Left ventricle myocardium inferior (tissue), 1 donor: ENCODE data around the gene TSPAN11. TPM values are rescaled to one million over a fixed set of nuclear protein-coding genes. Genes with fewer than 3 reads are reported as not detected.

Experiments
- DNase-seq: peaks from one replicate; pipeline ENCODE4 v3.0.0-alpha.2; 2020
- H3K27ac ChIP-seq: fragments of 200-600 bp; replicated peaks from 2 replicates; pipeline ENCODE4 v1.8.0; 2021
- H3K27me3 ChIP-seq: fragments of 200-600 bp; 2 replicates; pipeline ENCODE4 v1.8.0; 2021; ENCODE audit warnings: low read depth
- H3K36me3 ChIP-seq: fragments of 200-600 bp; 2 replicates; pipeline ENCODE4 v1.8.0; 2021
- H3K4me1 ChIP-seq: fragments of 200-600 bp; 2 replicates; pipeline ENCODE4 v1.8.0; 2021
- H3K4me3 ChIP-seq: fragments of 200-600 bp; 2 replicates; pipeline ENCODE4 v1.8.0; 2021; ENCODE audit warnings: mild to moderate bottlenecking, moderate library complexity
- H3K9me3 ChIP-seq: fragments of 200-600 bp; replicated peaks from 2 replicates; pipeline ENCODE4 v1.8.0; 2021
- intact Hi-C: fragments of 100-400 bp; cut with micrococcal nuclease; formaldehyde crosslinking; loops from one replicate; pipeline ENCODE4 v1.11.0; 2022
- total RNA-seq: library from RNA; stranded (reverse); fragmentation: NEBNext Ultra II Directional; extraction: Animal tissue kit (Norgen Biotek cat#: 25700); gene quantifications from one replicate; pipeline ENCODE4 v1.2.1, GENCODE V29; 2021
- TF ChIP-seq, protein P1 (sequence below): fragments of 200-600 bp; IDR thresholded peaks from 2 replicates; pipeline ENCODE4 v1.8.0; 2021; ENCODE audit warnings: antibody characterized with exemption, mild to moderate bottlenecking, borderline replicate concordance
- donor health status: DM: no; HTN: yes; CAD: no; lungs with severe emphysema.

The TSPAN11 gene
- total RNA-seq, 1 donor from 2014 or later, result 1.7 TPM

DNA sequence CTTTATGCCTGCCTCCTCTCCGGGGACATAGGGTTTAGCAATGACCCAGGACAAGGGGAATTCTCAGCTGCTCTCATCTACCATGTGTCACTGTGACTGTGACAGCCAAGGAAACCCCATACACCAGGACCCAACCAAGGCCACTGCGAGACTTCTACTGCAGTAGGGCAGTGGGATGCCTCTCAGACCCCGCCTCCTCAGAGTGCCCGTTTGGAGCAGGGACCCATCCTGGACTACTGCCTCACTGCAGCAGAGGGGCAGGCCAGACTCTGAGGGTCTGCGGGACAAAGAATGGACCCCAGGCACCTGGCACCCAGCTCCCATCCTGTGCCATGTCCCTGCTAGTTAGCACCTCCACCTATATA is 75.8 kb downstream of the TSPAN11 start:
- H3K27ac ChIP-seq, result no peak overlapping the region
- H3K4me3 ChIP-seq, result no peak overlapping the region
- TF ChIP-seq, protein P1, sequence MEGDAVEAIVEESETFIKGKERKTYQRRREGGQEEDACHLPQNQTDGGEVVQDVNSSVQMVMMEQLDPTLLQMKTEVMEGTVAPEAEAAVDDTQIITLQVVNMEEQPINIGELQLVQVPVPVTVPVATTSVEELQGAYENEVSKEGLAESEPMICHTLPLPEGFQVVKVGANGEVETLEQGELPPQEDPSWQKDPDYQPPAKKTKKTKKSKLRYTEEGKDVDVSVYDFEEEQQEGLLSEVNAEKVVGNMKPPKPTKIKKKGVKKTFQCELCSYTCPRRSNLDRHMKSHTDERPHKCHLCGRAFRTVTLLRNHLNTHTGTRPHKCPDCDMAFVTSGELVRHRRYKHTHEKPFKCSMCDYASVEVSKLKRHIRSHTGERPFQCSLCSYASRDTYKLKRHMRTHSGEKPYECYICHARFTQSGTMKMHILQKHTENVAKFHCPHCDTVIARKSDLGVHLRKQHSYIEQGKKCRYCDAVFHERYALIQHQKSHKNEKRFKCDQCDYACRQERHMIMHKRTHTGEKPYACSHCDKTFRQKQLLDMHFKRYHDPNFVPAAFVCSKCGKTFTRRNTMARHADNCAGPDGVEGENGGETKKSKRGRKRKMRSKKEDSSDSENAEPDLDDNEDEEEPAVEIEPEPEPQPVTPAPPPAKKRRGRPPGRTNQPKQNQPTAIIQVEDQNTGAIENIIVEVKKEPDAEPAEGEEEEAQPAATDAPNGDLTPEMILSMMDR, result no peak
- H3K9me3 ChIP-seq, result no peaks in the 10 kb centered on the region
- intact Hi-C loops, result no loop called here
- no peaks in the 10 kb centered on the region for H3K27me3 ChIP-seq
- DNase-seq, result no peak
- H3K4me1 ChIP-seq, result no peaks in the 10 kb centered on the region
- no peaks in the 10 kb centered on the region for H3K36me3 ChIP-seq

DNA sequence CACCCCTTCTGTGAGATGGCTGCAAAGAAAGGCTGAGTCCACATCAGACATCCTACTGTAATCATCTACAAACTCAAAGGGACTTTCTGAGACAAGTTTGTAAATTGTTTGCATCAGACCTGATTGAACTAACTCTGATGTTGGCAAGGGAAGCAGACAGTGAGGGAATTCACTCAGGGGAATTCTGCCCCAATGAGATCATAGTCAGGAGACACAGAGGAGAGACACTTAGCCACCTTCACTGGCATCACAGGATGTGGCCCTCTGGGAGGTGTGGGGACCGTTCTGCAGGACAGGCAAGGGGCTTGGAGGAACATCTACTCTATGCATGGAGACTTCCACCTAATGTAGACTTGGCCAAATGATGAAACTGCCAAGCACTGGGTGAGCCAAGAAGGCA is 76.5 kb downstream of the TSPAN11 start:
- no peak for DNase-seq
- intact Hi-C loops, result no loop called here
- Histone ChIP-seq H3K36me3 (no peaks in the 10 kb centered on the region), H3K27ac (no peak overlapping the region), H3K27me3 (no peaks in the 10 kb centered on the region), H3K4me3 (no peak overlapping the region), H3K4me1 (no peaks in the 10 kb centered on the region), H3K9me3 (no peaks in the 10 kb centered on the region)
- TF ChIP-seq, protein P1, result no peak

DNA sequence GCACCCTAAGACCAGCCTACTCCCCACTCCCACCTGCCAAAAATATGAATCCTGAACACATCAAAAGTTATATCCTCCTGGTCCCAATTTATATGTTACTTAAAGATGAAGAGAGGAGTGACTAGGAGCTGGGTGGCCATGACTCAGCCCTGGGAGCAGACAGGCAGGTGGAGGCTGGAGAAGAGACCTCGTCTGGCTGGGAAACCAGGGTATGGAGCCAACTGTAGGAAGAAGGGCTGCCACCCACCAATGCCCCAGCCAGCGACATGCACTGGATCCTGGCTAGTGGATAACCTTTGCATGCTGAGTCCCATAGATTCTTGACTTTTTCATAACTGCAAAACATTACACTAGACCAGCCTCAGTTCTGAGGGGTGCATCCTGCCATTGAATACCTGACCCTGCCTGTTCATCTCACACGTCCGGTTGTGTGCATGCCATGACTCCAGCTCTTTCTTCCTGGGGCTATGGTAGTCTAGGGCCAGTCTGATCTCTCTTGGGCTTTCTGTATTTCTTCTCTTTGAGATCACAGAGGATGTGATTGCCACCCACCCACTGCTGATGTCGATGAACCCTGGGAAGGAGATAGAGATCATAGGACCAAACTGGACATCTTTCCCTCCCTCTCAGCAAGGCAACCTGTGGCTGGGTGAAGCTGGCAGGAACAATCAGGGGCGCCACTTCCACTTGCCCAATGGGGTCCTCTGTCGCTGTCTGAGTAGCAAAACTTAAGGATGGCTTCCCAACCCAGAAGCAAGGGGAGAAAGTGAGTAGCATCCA is 77.5 kb downstream of the TSPAN11 start:
- no peak overlapping the region for H3K27ac ChIP-seq
- DNase-seq, result no peak
- H3K4me3 ChIP-seq, result no peak overlapping the region
- TF ChIP-seq, protein P1, result no peak
- no peaks in the 10 kb centered on the region for H3K27me3 ChIP-seq
- no peaks in the 10 kb centered on the region for H3K36me3 ChIP-seq
- H3K9me3 ChIP-seq, result no peaks in the 10 kb centered on the region
- H3K4me1 ChIP-seq, result no peaks in the 10 kb centered on the region
- intact Hi-C loops, result no loop called here

DNA sequence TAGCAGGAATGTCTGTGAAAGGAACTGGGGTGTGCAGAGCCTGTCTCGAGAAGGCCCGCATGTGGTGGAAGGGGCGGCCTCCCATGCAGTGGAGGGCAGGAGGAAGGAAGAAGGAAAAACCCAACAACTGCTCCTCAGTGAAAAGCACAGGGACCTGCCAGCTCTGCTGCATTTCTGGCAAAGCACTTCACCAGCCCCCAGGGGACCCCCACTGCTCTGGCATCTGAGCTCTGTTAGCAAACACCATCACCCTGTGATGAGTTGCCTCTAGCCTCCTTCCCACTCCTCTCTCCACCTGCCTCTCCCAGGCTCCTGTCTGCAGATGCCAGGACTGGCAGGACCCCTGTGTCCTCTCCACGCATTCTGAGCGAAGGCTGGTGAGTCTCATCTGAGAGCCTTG is 78.1 kb downstream of the TSPAN11 start:
- H3K27me3 ChIP-seq, result no peaks in the 10 kb centered on the region
- H3K9me3 ChIP-seq, result no peaks in the 10 kb centered on the region
- H3K36me3 ChIP-seq, result no peaks in the 10 kb centered on the region
- no peak for DNase-seq
- TF ChIP-seq, protein P1, result no peak
- no peaks in the 10 kb centered on the region for H3K4me1 ChIP-seq
- H3K27ac ChIP-seq, result no peak overlapping the region
- intact Hi-C loops, result no loop called here
- no peak overlapping the region for H3K4me3 ChIP-seq

DNA sequence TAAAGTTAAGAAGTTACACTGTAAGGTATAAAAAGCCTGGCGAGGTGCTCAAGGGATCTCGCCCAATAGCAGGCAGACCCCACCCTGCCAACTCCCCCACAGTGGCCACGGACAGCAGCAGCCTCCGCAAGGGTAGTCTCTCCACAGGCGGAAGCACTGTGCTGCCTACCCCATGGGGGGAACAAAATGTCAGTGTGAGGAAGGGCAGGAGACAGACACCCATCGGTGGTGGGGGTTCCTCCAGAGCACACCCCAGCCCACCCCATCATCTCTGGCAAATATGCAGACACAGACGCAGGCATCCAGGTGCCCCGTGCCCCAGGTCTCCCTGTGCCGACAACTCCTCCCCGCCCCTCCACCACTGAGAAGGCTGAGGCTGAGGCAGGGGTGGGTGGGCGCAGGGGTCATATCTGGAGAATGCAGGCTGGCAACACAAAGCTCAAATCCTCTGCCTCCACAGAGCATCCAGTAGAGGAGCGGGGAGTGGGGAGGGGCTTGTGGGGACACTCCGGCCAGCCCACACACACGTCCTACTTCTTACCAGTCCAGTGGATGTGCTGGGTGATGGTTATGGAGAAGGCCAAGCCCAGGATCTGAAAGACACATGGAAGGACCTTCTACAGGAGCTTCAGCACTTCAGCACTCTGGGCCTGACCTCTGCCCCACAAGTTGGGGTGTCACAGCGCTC is 78.9 kb downstream of the TSPAN11 start:
- TF ChIP-seq, protein P1, result no peak
- H3K27ac ChIP-seq, result no peak overlapping the region
- H3K4me1 ChIP-seq, result no peaks in the 10 kb centered on the region
- H3K27me3 ChIP-seq, result no peaks in the 10 kb centered on the region
- DNase-seq, result no peak
- intact Hi-C loops, result no loop called here
- no peaks in the 10 kb centered on the region for H3K9me3 ChIP-seq
- H3K36me3 ChIP-seq, result no peaks in the 10 kb centered on the region
- no peak overlapping the region for H3K4me3 ChIP-seq
